Stimulated activated CD4-positive, alpha-beta T cell treated with anti-CD3 and anti-CD28 coated beads, Interleukin-15, amount 100 ng/mL, for 48 hours (primary cell): ENCODE measurements around the gene TAMALIN.

Experiments used
- DNase-seq, 2 donors: peaks; one replicate each; pipeline ENCODE4 v3.0.0-alpha.2; 2020; ENCODE audit warnings: low read depth in 2 of 2

Gene TAMALIN

GRCh38 chr12:52036587-52037171 is 29.9 kb downstream of the TAMALIN start:
- DNase-seq, result peak in 1 of 2 donors; percentile 66

GRCh38 chr12:52037248-52037861 is 30.6 kb downstream of the TAMALIN start:
- no peak for DNase-seq

GRCh38 chr12:52038447-52038846 is 31.7 kb downstream of the TAMALIN start:
- no peak for DNase-seq

GRCh38 chr12:52041035-52041434 is 34.3 kb downstream of the TAMALIN start:
- DNase-seq, result no peak

GRCh38 chr12:52041695-52042123 is 35.0 kb downstream of the TAMALIN start:
- DNase-seq, result no peak

GRCh38 chr12:52042706-52043385 is 36.1 kb downstream of the TAMALIN start:
- no peak for DNase-seq

GRCh38 chr12:52043386-52044212 is 36.9 kb downstream of the TAMALIN start:
- no peak for DNase-seq

GRCh38 chr12:52044292-52044983 is 37.7 kb downstream of the TAMALIN start:
- DNase-seq, result no peak

- DNase-seq, result no peak
Measured at GRCh38 chr12:52045794-52046199, 39.1 kb downstream of the TAMALIN start.

- DNase-seq, result no peak
Measured at GRCh38 chr12:52046859-52047258, 40.1 kb downstream of the TAMALIN start.

GRCh38 chr12:52049286-52049685 is 42.5 kb downstream of the TAMALIN start:
- DNase-seq, result no peak

- DNase-seq, result no peak
Measured at GRCh38 chr12:52049688-52050087, 42.9 kb downstream of the TAMALIN start.

- no peak for DNase-seq
Measured at GRCh38 chr12:52050116-52050757, 43.5 kb downstream of the TAMALIN start.

- peak; percentile 94 to 98 for DNase-seq
Measured at GRCh38 chr12:52050758-52051541, 44.2 kb downstream of the TAMALIN start, which contains the start of gene NR4A1. NR4A1 (plus strand) TSS chr12:52051442; CDS start chr12:52054329, 2,887 bp downstream.

GRCh38 chr12:52052468-52053186 is 45.9 kb downstream of the TAMALIN start:
- DNase-seq, result no peak

GRCh38 chr12:52053536-52054209 is 46.9 kb downstream of the TAMALIN start:
- no peak for DNase-seq

GRCh38 chr12:52054231-52054832 is 47.6 kb downstream of the TAMALIN start:
- no peak for DNase-seq
